GM19240 (cell line): ENCODE data around the gene TOR1AIP2.

Source experiments
- DNase-seq: peaks from one replicate; pipeline ENCODE4 v3.0.0; 2011; ENCODE audit warnings: low spot score; ENCODE audit not compliant: insufficient read length

The TOR1AIP2 gene

GRCh38 chr1:179877586-179878265 is at the start of gene TOR1AIP2:
Gene TOR1AIP2, minus strand, starts transcription at chr1:179877803. Its CDS starts 25,138 bp downstream, at chr1:179852665.
- DNase-seq: peak; percentile 45

DNA sequence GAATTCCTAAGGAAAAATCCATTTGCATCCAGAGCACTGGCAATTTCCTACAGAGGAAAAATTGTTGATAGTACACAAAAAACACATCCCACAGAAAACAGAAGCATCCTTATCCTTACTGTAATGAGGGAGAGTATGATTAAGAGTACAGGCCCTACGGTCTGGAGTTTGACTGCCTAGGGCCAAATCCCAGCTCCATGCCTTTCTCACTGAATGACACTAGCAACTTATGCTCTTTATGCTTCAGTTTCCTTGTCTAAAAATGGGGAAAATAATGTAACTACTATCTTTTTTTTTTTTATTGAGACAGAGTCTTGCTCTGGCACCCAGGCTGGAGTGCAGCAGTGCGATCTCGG is 49.2 kb upstream of the TOR1AIP2 start:
- no peak for DNase-seq

- no peak for DNase-seq
Measured at GRCh38 chr1:179925922-179926849, 48.6 kb upstream of the TOR1AIP2 start.

- no peak for DNase-seq
Measured at GRCh38 chr1:179925302-179925701, 47.7 kb upstream of the TOR1AIP2 start.

DNA sequence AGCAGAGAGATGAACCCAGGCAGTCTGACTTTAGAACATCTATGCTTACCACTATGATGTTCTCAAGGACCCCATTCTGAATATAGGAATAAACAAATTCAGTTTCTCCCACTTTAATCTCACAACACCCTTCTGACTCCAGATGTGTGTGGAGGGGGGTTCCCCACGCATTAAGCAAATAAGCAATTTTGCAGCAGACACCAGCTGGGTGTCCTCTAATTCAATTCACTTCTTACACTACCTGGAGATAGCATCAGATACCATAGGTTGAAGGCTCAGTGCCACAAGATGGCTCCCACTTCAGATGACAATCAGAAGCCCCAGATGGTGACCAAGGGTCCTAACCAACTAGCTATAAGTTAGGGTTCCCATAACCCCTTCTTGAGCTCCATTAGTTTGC is 46.7 kb upstream of the TOR1AIP2 start:
- no peak for DNase-seq

GRCh38 chr1:179923029-179923428 is 45.4 kb upstream of the TOR1AIP2 start:
- no peak for DNase-seq

DNA sequence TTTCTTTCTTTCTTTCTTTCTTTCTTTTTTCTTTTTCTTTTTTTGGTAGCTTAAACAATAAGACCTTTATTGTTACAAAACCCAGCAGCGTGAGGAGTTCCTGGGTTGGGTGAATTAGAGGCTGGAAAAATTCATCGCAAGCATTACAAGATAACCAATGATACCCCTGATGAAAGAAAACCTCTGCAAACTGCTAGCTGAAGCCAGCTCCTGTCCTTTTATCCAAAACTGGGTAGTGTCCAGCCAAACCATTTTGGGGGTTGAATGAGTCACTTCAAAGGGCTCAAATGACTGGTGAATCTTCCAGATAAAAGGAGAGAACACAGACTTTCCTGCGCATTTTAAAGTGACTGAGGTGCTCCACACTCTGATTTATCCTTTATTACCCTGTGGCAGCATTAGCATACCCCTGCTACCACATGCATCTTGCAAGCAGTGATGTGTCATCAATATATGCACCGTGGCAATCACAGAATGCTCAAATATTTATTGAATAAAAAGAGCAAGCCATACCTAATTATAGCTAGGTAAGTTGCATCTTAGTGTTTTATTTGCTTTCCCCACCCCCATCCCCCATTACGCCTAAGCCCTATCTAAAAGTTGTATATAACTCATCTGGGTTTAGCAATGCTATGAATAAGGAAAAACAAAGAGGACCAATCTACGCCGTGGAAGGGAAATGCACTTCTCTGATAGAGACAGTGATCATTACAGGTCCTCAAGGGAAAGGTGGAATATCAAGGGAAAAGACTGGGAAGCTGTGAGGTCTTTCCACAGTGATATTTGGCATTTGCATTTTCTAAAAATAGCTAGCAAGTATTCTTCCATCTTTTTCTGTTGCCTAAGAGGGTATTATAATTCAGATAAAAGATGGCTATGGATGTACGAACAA is 44.6 kb upstream of the TOR1AIP2 start:
- no peak for DNase-seq

GRCh38 chr1:179921472-179921871 is 43.9 kb upstream of the TOR1AIP2 start:
- no peak for DNase-seq

DNA sequence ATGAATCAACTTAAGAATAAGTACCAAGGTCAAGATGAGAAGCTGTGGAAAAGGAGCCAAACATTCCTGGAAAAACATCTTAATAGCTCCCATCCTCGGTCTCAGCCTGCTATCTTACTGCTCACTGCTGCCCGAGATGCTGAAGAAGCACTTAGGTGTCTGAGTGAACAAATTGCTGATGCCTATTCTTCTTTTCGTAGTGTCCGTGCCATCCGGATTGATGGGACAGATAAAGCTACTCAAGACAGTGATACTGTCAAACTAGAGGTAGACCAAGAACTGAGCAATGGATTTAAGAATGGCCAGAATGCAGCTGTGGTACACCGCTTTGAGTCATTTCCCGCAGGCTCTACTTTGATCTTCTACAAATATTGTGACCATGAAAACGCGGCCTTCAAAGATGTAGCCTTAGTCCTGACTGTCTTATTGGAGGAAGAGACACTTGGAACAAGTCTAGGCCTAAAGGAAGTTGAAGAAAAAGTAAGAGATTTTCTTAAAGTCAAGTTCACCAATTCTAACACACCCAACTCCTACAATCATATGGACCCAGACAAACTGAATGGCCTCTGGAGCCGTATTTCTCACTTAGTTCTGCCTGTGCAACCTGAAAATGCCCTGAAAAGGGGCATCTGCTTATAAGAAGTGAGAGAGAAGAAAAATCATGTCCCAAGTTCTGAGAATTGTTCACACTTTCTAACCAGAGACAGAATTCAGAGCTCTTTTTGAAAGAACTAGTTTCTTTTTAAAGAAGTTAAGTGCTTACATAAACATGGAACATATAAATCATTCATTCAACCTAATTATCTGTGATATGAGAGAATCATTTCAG is 40.2 kb upstream of the TOR1AIP2 start:
- no peak for DNase-seq

DNA sequence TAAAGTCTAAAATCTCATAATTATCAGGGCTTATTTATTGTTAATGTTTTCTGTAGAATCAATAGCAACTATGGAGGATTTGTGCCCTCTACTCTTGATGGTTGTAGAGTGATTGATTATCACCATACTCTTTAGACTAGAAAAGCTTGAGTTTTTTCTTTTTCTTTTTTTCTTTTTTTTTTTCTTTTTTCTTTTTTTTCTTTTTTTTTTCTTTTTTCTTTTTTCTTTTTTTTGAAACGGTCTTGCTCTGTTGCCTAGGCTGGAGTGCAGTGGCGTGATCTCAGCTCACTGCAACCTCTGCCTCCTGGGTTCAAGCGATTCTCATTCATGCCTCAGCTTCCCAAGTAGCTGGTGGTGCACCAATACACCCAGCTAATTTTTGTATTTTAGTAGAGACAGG is 34.2 kb upstream of the TOR1AIP2 start:
- no peak for DNase-seq

- DNase-seq: no peak
Measured at GRCh38 chr1:179910934-179911333, 33.3 kb upstream of the TOR1AIP2 start.

GRCh38 chr1:179889589-179889988 is 12.0 kb upstream of the TOR1AIP2 start:
- no peak for DNase-seq

GRCh38 chr1:179888071-179888470 is 10.5 kb upstream of the TOR1AIP2 start:
- no peak for DNase-seq

DNA sequence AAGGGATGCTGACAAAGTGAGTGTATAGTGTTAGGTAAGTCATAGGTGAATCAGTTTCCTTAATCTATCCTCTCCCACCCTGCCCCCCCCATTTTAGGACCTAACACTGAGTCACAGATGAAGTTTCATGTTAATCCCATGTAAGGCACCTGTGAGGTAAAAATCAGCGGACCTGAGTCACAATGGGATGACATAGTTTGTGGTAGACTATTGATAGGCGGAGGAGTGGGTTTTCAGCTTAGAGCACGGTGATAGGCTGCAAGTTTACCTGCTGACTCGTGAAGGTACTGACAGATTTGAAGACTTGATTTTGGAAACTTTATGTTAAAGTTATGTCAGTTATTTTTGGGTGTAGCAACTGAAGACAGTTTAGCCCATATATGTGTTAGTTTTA is 6.1 kb upstream of the TOR1AIP2 start:
- no peak for DNase-seq

DNA sequence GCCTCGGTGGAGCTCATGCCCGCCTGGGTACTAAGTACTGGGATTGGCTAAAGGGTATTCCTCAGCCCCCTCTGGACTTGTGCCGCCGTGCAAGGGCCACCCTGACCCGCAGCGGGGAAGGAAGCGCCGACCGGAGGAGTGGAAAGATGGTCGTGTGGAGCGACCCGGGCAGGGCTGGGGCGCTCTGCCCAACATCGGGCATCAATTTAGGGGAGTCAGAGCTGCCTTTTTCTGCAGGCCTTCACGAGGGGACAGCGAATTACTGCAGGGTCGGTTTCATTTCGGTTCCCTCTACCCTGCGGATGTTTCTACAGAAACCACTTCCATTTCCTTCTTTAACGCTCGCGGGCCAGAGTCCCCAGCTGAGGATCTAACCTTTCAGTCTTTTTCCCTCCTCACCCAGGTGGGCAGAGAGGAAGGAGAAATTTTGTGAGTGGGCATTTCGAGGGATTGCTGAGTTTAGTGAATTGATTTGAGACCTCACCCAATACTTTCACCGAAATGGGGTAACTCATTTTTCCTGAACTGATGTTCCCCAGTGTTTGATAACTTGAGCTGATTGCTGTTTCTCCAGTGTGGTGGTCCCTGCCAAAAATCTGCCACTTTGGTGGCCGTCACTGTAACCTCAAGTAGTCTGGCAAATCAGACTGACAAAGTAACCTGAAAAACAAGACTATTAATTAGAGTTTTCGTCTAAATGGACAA is 5.6 kb upstream of the TOR1AIP2 start:
- no peak for DNase-seq

GRCh38 chr1:179882253-179883039 is 4.8 kb upstream of the TOR1AIP2 start, which contains the start of gene TOR1AIP1:
Gene TOR1AIP1, plus strand, starts transcription at chr1:179882285. Its CDS starts 218 bp downstream, at chr1:179882503.
- DNase-seq: peak; percentile 41

GRCh38 chr1:179881642-179882252 is 4.1 kb upstream of the TOR1AIP2 start:
- DNase-seq: no peak

- DNase-seq: no peak
Measured at GRCh38 chr1:179879797-179880196, 2.2 kb upstream of the TOR1AIP2 start.

DNA sequence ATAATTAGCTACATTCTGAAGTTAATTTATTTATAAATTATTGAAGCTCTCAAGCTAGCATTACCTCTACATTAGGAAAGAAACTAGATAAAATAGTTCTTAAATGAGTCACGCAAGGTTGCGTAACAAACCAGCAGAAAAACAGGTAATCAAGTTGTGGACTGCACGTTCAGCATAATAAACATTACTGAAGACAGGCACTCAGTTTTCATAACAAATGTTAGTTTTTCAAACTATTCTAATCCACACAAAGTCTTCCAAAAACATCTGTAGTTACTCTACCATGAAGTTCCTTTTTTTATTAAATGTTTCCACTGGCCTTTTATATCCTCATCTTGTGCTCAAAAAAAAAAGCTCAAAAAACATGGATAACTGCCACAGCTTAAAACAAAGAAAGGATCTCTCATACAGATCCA is 1.3 kb downstream of the TOR1AIP2 start:
- no peak for DNase-seq
